ENCODE data around the gene PRR20G. TPM values are rescaled to one million over a fixed set of nuclear protein-coding genes. Genes with fewer than 3 reads are reported as not detected.

The PRR20G gene
- polyA plus RNA-seq, 1 donor from 2014 or later, result not detected

DNA sequence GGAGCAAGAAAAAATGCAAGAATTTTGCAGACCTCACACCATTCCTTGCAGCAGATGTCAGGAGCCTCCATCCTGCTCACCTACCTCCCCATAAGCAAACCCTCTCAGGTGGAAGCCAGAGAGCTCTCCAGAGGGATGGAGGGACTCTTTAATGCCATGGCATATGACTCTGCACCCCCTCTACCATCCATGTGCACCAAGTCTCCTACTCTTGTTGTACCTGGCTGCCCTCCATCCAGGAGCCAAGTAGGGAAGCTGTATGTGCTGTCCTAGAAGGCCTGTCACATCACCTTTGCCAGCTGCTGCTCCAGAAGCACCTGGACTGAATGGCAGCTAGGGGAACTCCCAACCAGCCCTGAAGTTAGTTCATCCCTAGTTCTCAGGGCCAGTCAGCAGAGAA, 38.5 kb upstream of the PRR20G start:
- Histone ChIP-seq H3K9me3 (ENCODE audit: low read length) (peaks cover 14% of the 10 kb centered on the region), H3K36me3 (ENCODE audit: insufficient read depth, low read length) (no peaks in the 10 kb centered on the region), H3K4me3 (ENCODE audit: low read length) (no peak overlapping the region), H3K27me3 (ENCODE audit: insufficient read depth, low read depth, low read length) (no peaks in the 10 kb centered on the region), H2AFZ (ENCODE audit: low read depth, low read length) (no peak overlapping the region), H3K9me2 (ENCODE audit: insufficient read depth, low read length) (no peaks in the 10 kb centered on the region), H3F3A (ENCODE audit: insufficient read depth, low read length, poor library complexity, severe bottlenecking) (no peaks in the 10 kb centered on the region), H4K20me1 (ENCODE audit: insufficient read depth) (no peaks in the 10 kb centered on the region), H3K27ac (ENCODE audit: low read length) (no peak overlapping the region), H3K79me2 (replicated peaks; ENCODE audit: insufficient read depth, low read length) (no peaks in the 10 kb centered on the region), H3K9ac (ENCODE audit: low read length) (no peak overlapping the region), H3K4me2 (ENCODE audit: low read length) (no peak overlapping the region)
- TF ChIP-seq, protein P1, sequence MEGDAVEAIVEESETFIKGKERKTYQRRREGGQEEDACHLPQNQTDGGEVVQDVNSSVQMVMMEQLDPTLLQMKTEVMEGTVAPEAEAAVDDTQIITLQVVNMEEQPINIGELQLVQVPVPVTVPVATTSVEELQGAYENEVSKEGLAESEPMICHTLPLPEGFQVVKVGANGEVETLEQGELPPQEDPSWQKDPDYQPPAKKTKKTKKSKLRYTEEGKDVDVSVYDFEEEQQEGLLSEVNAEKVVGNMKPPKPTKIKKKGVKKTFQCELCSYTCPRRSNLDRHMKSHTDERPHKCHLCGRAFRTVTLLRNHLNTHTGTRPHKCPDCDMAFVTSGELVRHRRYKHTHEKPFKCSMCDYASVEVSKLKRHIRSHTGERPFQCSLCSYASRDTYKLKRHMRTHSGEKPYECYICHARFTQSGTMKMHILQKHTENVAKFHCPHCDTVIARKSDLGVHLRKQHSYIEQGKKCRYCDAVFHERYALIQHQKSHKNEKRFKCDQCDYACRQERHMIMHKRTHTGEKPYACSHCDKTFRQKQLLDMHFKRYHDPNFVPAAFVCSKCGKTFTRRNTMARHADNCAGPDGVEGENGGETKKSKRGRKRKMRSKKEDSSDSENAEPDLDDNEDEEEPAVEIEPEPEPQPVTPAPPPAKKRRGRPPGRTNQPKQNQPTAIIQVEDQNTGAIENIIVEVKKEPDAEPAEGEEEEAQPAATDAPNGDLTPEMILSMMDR (IDR thresholded peaks at IDR 0.05; ENCODE audit: poor library complexity, severe bottlenecking), result no peak
- no peak for TF ChIP-seq EP300 (conservative IDR thresholded peaks at IDR 0.05; ENCODE audit: poor library complexity, severe bottlenecking)

DNA sequence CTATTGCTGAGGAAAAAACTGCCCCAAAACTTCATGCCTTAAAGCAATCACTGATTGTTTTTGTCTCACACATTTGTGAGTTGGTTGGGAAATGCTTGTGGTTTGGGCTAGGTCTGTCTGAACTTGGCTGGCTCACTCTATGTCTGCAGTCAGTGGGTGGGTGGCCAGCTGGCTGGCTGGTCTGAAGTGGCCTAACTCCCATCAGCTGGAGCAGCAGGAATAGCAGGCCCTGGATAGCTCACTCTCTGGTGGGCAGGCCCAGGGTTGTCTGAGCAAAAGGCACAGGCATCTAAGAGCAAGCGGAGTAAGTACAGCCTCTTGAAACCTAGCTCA, 37.7 kb upstream of the PRR20G start:
- H4K20me1 ChIP-seq (ENCODE audit: insufficient read depth), result no peaks in the 10 kb centered on the region
- no peak overlapping the region for H3K9ac ChIP-seq (ENCODE audit: low read length)
- no peak overlapping the region for H3K4me3 ChIP-seq (ENCODE audit: low read length)
- H2AFZ ChIP-seq (ENCODE audit: low read depth, low read length), result no peak overlapping the region
- no peak overlapping the region for H3K4me2 ChIP-seq (ENCODE audit: low read length)
- no peaks in the 10 kb centered on the region for H3F3A ChIP-seq (ENCODE audit: insufficient read depth, low read length, poor library complexity, severe bottlenecking)
- H3K27ac ChIP-seq (ENCODE audit: low read length), result no peak overlapping the region
- H3K79me2 ChIP-seq (replicated peaks; ENCODE audit: insufficient read depth, low read length), result no peaks in the 10 kb centered on the region
- H3K36me3 ChIP-seq (ENCODE audit: insufficient read depth, low read length), result no peaks in the 10 kb centered on the region
- TF ChIP-seq TAF1 (IDR thresholded peaks at IDR 0.05; ENCODE audit: low read depth) (no peak), EZH2 (IDR thresholded peaks at IDR 0.05; ENCODE audit: borderline replicate concordance, insufficient read depth, low read length, poor library complexity, severe bottlenecking) (no peak), SMC3 (conservative IDR thresholded peaks at IDR 0.05; ENCODE audit: poor library complexity) (no peak), RAD21 (conservative IDR thresholded peaks at IDR 0.05) (no peak), MXI1 (conservative IDR thresholded peaks at IDR 0.05; ENCODE audit: poor library complexity, severe bottlenecking) (no peak), POLR2AphosphoS5 (IDR thresholded peaks at IDR 0.05) (no peak), EP300 (conservative IDR thresholded peaks at IDR 0.05; ENCODE audit: poor library complexity, severe bottlenecking) (no peak)
- TF ChIP-seq, protein P1 (IDR thresholded peaks at IDR 0.05; ENCODE audit: poor library complexity, severe bottlenecking), result no peak
- TF ChIP-seq, protein P2, sequence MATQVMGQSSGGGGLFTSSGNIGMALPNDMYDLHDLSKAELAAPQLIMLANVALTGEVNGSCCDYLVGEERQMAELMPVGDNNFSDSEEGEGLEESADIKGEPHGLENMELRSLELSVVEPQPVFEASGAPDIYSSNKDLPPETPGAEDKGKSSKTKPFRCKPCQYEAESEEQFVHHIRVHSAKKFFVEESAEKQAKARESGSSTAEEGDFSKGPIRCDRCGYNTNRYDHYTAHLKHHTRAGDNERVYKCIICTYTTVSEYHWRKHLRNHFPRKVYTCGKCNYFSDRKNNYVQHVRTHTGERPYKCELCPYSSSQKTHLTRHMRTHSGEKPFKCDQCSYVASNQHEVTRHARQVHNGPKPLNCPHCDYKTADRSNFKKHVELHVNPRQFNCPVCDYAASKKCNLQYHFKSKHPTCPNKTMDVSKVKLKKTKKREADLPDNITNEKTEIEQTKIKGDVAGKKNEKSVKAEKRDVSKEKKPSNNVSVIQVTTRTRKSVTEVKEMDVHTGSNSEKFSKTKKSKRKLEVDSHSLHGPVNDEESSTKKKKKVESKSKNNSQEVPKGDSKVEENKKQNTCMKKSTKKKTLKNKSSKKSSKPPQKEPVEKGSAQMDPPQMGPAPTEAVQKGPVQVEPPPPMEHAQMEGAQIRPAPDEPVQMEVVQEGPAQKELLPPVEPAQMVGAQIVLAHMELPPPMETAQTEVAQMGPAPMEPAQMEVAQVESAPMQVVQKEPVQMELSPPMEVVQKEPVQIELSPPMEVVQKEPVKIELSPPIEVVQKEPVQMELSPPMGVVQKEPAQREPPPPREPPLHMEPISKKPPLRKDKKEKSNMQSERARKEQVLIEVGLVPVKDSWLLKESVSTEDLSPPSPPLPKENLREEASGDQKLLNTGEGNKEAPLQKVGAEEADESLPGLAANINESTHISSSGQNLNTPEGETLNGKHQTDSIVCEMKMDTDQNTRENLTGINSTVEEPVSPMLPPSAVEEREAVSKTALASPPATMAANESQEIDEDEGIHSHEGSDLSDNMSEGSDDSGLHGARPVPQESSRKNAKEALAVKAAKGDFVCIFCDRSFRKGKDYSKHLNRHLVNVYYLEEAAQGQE (IDR thresholded peaks at IDR 0.05; ENCODE audit: borderline replicate concordance), result no peak
- peaks cover 14% of the 10 kb centered on the region for H3K9me3 ChIP-seq (ENCODE audit: low read length)
- H3K27me3 ChIP-seq (ENCODE audit: insufficient read depth, low read depth, low read length), result no peaks in the 10 kb centered on the region
- no peaks in the 10 kb centered on the region for H3K9me2 ChIP-seq (ENCODE audit: insufficient read depth, low read length)

All from neural cell (in vitro differentiated cells).